B cell (primary cell): ENCODE measurements around the gene OR6K2. TPM values are rescaled to one million over a fixed set of nuclear protein-coding genes. Genes with fewer than 3 reads are reported as not detected.

Experiments used
- ATAC-seq: fragments of 200-7000 bp; cut with Tn5 transposase; one replicate; pipeline ENCODE4 v1.10.0; 2021; ENCODE audit warnings: low read depth, mild to moderate bottlenecking, moderate number of reproducible peaks, moderate library complexity
- CTCF ChIA-PET: fragments of 350-600 bp; sonication (Branson Sonifier 250); formaldehyde crosslinking; loops from one replicate; lab custom pipeline; 2021; ENCODE audit warnings: antibody characterized with exemption, inconsistent platforms; lab: Charles Lee
- POLR2A ChIA-PET: fragments of 350-600 bp; sonication (Branson Sonifier 250); formaldehyde crosslinking; loops from one replicate; lab custom pipeline; 2021; ENCODE audit warnings: antibody characterized with exemption; lab: Charles Lee
- DNase-seq: peaks from one replicate; pipeline ENCODE4 v3.0.0; 2013
- H2AFZ ChIP-seq: 2 replicates; pipeline ENCODE4 v1.6.1; 2012; ENCODE audit warnings: mild to moderate bottlenecking, low read depth, low read length; ENCODE audit not compliant: insufficient read depth, poor library complexity, severe bottlenecking
- H3K27ac ChIP-seq, 2 donors: 1 replicate in 1 of 2; 2 replicates in 1 of 2; pipeline ENCODE4 v1.5.1; 2012 to 2013; ENCODE audit warnings: low read length in 2 of 2, mild to moderate bottlenecking in 2 of 2, moderate library complexity in 1 of 2
- H3K27me3 ChIP-seq, 4 experiments: fragments of 200-600 bp in 1 of 4; sonication (generic) in 1 of 4; replicated peaks in 1 of 4; 1 replicate in 2 of 4; 2 replicates in 2 of 4; pipeline versions ENCODE4 v1.6.1 to v1.7.0; 2013 to 2016; ENCODE audit warnings: low read length in 3 of 4, mild to moderate bottlenecking in 2 of 4, mixed read lengths in 1 of 4, moderate library complexity in 1 of 4; ENCODE audit not compliant: insufficient read depth in 4 of 4, control insufficient read depth in 3 of 4; ENCODE audit errors: control extremely low read depth in 1 of 4
- H3K36me3 ChIP-seq, 2 experiments: replicated peaks in 1 of 2; 1 replicate in 1 of 2; 2 replicates in 1 of 2; pipeline versions ENCODE4 v1.6.1 to v1.7.1; 2013; ENCODE audit warnings: low read length in 1 of 2; ENCODE audit not compliant: insufficient read depth in 2 of 2, control insufficient read depth in 1 of 2; ENCODE audit errors: control extremely low read depth in 1 of 2, extremely low read depth in 1 of 2
- H3K4me1 ChIP-seq, 2 donors: fragments of 200-600 bp in 1 of 2; sonication (generic) in 1 of 2; 1 replicate in 1 of 2; 2 replicates in 1 of 2; pipeline versions ENCODE4 v1.5.1 to v1.6.1; 2013 to 2017; ENCODE audit warnings: low read length in 2 of 2; ENCODE audit not compliant: control insufficient read depth in 2 of 2, insufficient read depth in 2 of 2
- H3K4me2 ChIP-seq: replicated peaks from 2 replicates; pipeline ENCODE3; 2012; ENCODE audit warnings: mild to moderate bottlenecking, low read depth, low read length; ENCODE audit not compliant: poor library complexity, severe bottlenecking
- H3K4me3 ChIP-seq, 5 experiments: fragments of 200-600 bp in 1 of 5; sonication (generic) in 1 of 5; 1 replicate in 3 of 5; 2 replicates in 2 of 5; pipeline versions ENCODE4 v1.5.1 to v1.7.0; 2011 to 2016; ENCODE audit warnings: low read length in 4 of 5, mild to moderate bottlenecking in 4 of 5, low read depth in 2 of 5, control low read depth in 1 of 5, moderate library complexity in 1 of 5; ENCODE audit not compliant: insufficient read depth in 1 of 5; ENCODE audit errors: control extremely low read depth in 1 of 5, extremely low read depth in 1 of 5
- H3K79me2 ChIP-seq: fragments of 200-600 bp; sonication (generic); one replicate; pipeline ENCODE4 v1.6.0; 2016; ENCODE audit warnings: low read length; ENCODE audit not compliant: control insufficient read depth, insufficient read depth
- H3K9ac ChIP-seq: fragments of 200-600 bp; sonication (generic); 2 replicates; pipeline ENCODE4 v1.6.1; 2017; ENCODE audit warnings: mild to moderate bottlenecking, low read length, moderate library complexity
- H3K9me3 ChIP-seq, 3 donors: one replicate each; pipeline versions ENCODE4 v1.6.1 to v1.7.1; 2013; ENCODE audit warnings: low read length in 2 of 3; ENCODE audit not compliant: control insufficient read depth in 2 of 3, insufficient read depth in 1 of 3; ENCODE audit errors: control extremely low read depth in 1 of 3
- H4K20me1 ChIP-seq: 2 replicates; pipeline ENCODE4 v1.6.0; 2012; ENCODE audit warnings: mild to moderate bottlenecking, low read length; ENCODE audit not compliant: insufficient read depth, control insufficient read depth, poor library complexity, severe bottlenecking
- H3K27ac Mint-ChIP-seq: one replicate; pipeline ENCODE4 v1.8.0; 2021; ENCODE audit warnings: mixed read lengths
- H3K27me3 Mint-ChIP-seq: one replicate; pipeline ENCODE4 v1.8.0; 2021; ENCODE audit warnings: mixed read lengths
- H3K4me1 Mint-ChIP-seq: one replicate; pipeline ENCODE4 v1.8.0; 2021; ENCODE audit warnings: mixed read lengths
- H3K4me3 Mint-ChIP-seq: one replicate; pipeline ENCODE4 v1.8.0; 2021; ENCODE audit warnings: mixed read lengths
- H3K9me3 Mint-ChIP-seq: one replicate; pipeline ENCODE4 v1.8.0; 2022; ENCODE audit warnings: mixed read lengths; ENCODE audit not compliant: insufficient read depth
- CTCF ChIP-seq: fragments of 200-600 bp; IDR thresholded peaks from one replicate; pipeline ENCODE4 v1.8.0; 2022; ENCODE audit warnings: antibody characterized with exemption, mild to moderate bottlenecking
- EZH2 ChIP-seq: IDR thresholded peaks from 2 replicates; pipeline ENCODE4 v1.6.1; 2012; ENCODE audit warnings: borderline replicate concordance, low read depth, mild to moderate bottlenecking, moderate library complexity, low read length; ENCODE audit not compliant: insufficient read depth, poor library complexity, severe bottlenecking
- WGBS: methylation state at CpG from one replicate; pipeline ENCODE4 v1.1.5; 2013; ENCODE audit warnings: missing lambda C conversion rate; ENCODE audit not compliant: insufficient coverage; 5-methylcytosine and 5-hydroxymethylcytosine counted together
- intact Hi-C: fragments of 100-400 bp; cut with micrococcal nuclease; formaldehyde crosslinking; loops from one replicate; pipeline ENCODE4 v1.10.0; 2022
- polyA plus RNA-seq: library from polyadenylated mRNA; depleted of rRNA; stranded (reverse); fragments of >200 nt; gene quantifications from 2 replicates; pipeline ENCODE4 v1.2.3, GENCODE V29; 2012
- total RNA-seq, 2 donors: library from RNA; stranded (reverse); fragments of 120-200 nt in 1 of 2; gene quantifications; 1 replicate in 1 of 2; 2 replicates in 1 of 2; pipeline versions ENCODE4 v1.2.3 to v1.2.4, GENCODE V29; 2013 to 2022

The OR6K2 gene
- total and polyA plus RNA-seq, 2 donors (not counting 1 experiment from before 2014, with no cell fraction given): not detected

GRCh38 chr1:158719664-158720063 lies 19.2 kb upstream of the OR6K2 start:
- ATAC-seq (no peak), DNase-seq (no peak)
- no peaks in the 10 kb centered on the region for H3K4me1 ChIP-seq
- no peak overlapping the region for H3K27ac Mint-ChIP-seq
- ChIA-PET CTCF (no interaction called here), POLR2A (no interaction called here)
- no peak overlapping the region for H3K9ac ChIP-seq
- H2AFZ ChIP-seq: no peak overlapping the region
- H4K20me1 ChIP-seq: no peaks in the 10 kb centered on the region
- no peak for TF ChIP-seq EZH2
- no peak for TF ChIP-seq CTCF
- H3K27me3 ChIP-seq: peaks cover 0 to 2% (median 0%) of the 10 kb centered on the region in 4 experiments
- no peaks in the 10 kb centered on the region for H3K4me1 Mint-ChIP-seq
- H3K27ac ChIP-seq: no peak overlapping the region
- H3K4me3 Mint-ChIP-seq: no peak overlapping the region
- H3K27me3 Mint-ChIP-seq: peaks cover 18% of the 10 kb centered on the region
- no peaks in the 10 kb centered on the region for H3K9me3 ChIP-seq
- WGBS: no CpG with 5 or more reads among the region's 3 CpGs
- H3K9me3 Mint-ChIP-seq: no peaks in the 10 kb centered on the region
- H3K36me3 ChIP-seq: no peaks in the 10 kb centered on the region
- no peaks in the 10 kb centered on the region for H3K79me2 ChIP-seq
- intact Hi-C loops: no loop called here
- no peak overlapping the region for H3K4me3 ChIP-seq
- H3K4me2 ChIP-seq: no peak overlapping the region

GRCh38 chr1:158717344-158717743 lies 16.9 kb upstream of the OR6K2 start:
- CTCF ChIA-PET: no interaction called here
- no peak overlapping the region for H3K4me3 ChIP-seq
- H3K9ac ChIP-seq: no peak overlapping the region
- intact Hi-C loops: no loop called here
- peaks cover 0 to 1% (median 0%) of the 10 kb centered on the region in 3 donors for H3K9me3 ChIP-seq
- no peaks in the 10 kb centered on the region for H3K79me2 ChIP-seq
- WGBS: 81% methylated on average over 5 of the region's 6 CpGs
- H3K36me3 ChIP-seq: no peaks in the 10 kb centered on the region
- no peaks in the 10 kb centered on the region for H4K20me1 ChIP-seq
- H2AFZ ChIP-seq: no peak overlapping the region
- peaks cover 21% of the 10 kb centered on the region for H3K27me3 Mint-ChIP-seq
- no peak overlapping the region for H3K27ac Mint-ChIP-seq
- H3K4me2 ChIP-seq: no peak overlapping the region
- no peak overlapping the region for H3K27ac ChIP-seq
- no peaks in the 10 kb centered on the region for H3K4me1 Mint-ChIP-seq
- ATAC-seq (no peak), DNase-seq (no peak)
- TF ChIP-seq CTCF: no peak
- TF ChIP-seq EZH2: no peak
- POLR2A ChIA-PET: no interaction called here
- H3K27me3 ChIP-seq: peaks cover 0 to 8% (median 0%) of the 10 kb centered on the region in 4 experiments
- no peaks in the 10 kb centered on the region for H3K9me3 Mint-ChIP-seq
- H3K4me1 ChIP-seq: no peaks in the 10 kb centered on the region
- H3K4me3 Mint-ChIP-seq: no peak overlapping the region
